ENCODE data around the gene ERMAP.

DNA sequence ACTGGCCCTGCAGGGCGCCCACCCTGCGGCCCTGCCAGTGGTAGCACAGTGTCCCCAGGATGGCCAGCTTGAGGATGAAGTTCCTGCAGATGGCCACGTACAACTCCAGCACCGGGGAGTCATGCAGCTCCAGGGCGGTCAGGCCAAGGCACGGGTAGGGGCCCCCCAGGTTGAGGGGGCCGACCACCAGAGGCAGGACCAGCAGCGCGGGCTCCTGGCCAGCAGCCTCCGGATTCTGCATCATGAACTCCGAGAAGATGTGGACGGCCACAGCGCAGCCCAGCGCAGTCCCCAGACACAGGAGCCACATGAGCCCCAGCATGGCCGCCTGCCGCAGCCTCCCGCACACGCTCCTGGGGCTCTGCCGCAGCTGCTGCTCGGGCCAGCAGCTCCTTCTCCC is 70.4 kb downstream of the ERMAP start:
- TF ChIP-seq SUZ12 (IDR thresholded peaks at IDR 0.05; ENCODE audit: extremely low read depth, insufficient read depth, insufficient read length): no peak
- TF ChIP-seq YY1 (IDR thresholded peaks at IDR 0.05; ENCODE audit: insufficient read depth, insufficient read length): no peak
- no peak for TF ChIP-seq ZNF274 (IDR thresholded peaks at IDR 0.05; ENCODE audit: low read depth, low read length)

Data from NT2/D1 (cell line).